ENCODE measurements around the gene SLC25A13.

- TF ChIP-seq ZBTB8A (IDR thresholded peaks at IDR 0.05; ENCODE audit: partially characterized antibody), result no peak
- TF ChIP-seq SIN3A (IDR thresholded peaks at IDR 0.05; ENCODE audit: borderline replicate concordance in 2 of 2, control insufficient read depth in 1 of 2, low read depth in 2 of 2, low read length in 2 of 2), result no peak
- no peak for TF ChIP-seq SFPQ (IDR thresholded peaks at IDR 0.05; ENCODE audit: low read depth, low read length)
These were observed 177.7 kb downstream of the SLC25A13 start for GRCh38 chr7:96144260-96144526.

Measured in K562 (cell line).